Activated CD4-positive, CD25-positive, alpha-beta regulatory T cell treated with anti-CD3 and anti-CD28 coated beads, Interleukin-2, amount 50 U/mL, for 16 hours (primary cell): Measurements from ENCODE around the gene TENM4.

Experiments
- DNase-seq: peaks from one replicate; pipeline ENCODE4 v3.0.0-alpha.2; 2020; ENCODE audit warnings: low read depth, low spot score

TENM4 gene

DNA sequence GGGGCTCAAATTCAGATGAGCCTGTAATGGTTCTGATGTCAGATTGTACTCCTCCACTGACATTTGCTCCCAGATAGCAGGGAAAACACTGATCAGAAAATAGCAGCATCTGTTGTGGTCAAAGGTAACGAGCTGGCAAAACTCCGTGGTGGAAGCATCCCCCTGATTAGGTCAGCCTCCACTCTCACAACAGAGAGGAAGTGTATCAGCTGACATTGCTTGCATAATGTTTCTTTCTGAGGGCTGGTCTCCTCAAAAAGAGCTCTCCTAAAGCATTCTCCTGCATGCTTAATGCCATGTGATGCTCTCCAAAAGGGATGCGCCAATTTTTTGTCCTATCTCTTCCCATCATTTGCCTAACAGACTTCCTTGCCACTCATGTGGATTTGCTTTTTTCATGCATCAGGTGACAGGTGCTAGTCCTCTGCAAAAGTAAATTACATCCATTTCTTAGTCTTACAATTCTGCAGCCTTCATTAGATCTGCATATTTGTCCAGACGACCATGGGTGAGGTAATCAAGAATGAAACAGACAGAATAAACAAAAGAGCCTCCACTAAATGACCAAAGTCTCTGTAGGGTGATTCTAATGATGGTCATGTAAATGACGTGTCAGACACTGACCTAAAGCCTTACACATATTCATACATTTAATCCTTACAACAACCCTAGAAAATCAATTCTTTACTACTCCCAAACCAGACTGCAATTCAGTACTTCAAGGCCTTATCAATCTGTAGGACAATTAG lies 6.4 kb upstream of the TENM4 start:
- DNase-seq: no peak

GRCh38 chr11:79444923-79445322 lies 4.1 kb upstream of the TENM4 start:
- DNase-seq: no peak

DNA sequence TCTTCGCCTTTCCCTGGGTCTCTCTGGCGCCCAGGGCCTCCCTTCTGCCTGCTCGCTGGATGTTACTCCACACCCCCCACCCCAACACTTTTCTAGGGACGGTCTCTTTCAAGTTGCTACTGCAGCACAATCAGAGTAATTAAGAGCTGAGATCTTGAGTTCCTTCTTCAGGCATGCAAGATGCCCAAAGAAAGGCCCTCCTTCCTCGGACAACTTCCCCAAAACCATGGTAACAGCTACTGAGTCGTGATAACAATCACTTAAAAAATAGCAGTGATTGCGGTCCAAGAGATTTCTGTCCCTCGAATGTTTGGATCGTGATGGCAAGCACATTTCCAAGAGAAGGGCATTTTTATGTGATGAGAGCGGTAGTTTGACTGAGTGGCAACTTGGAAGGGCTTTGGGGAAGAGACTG lies 638 bp upstream of the TENM4 start:
- DNase-seq: no peak

DNA sequence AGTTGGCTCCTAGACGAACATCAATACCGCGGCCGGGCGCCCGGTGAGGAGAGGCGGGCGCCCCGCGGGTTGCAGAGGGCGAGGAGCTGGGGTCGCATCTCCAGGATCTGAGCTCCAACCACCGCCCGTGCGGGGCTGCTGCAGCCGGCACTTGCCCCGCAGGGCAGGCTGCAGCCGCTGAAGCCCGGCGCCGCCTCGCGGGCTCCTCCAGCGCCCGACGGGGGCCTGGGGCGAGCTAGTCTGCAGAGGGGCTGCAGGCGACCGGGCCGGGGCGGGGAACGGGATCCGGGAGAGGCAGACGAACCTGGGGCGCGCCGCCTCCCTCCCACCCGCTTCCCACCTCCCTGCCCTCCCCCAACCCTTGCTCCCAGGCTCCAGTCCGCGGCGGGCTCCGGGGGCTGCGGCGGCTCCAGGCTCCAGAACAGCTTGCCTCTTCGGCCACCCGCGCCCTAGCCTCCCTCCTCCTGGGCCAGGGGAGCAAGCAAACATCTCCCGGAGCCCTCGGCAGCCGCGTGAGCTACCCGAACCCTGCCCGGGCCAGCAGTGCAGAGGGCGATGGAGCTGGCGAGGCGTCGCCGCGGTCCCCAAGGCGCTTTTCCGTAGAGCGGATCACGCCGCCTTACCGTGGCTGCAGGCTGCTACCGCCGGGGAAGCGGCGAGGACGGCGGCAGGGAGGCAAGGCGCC lies 802 bp downstream of the TENM4 start:
- DNase-seq: no peak

GRCh38 chr11:79439410-79439885 lies 1.4 kb downstream of the TENM4 start:
- no peak for DNase-seq

GRCh38 chr11:79438631-79439409 lies 2.0 kb downstream of the TENM4 start:
- no peak for DNase-seq

GRCh38 chr11:79437981-79438630 lies 2.7 kb downstream of the TENM4 start:
- DNase-seq: no peak

DNA sequence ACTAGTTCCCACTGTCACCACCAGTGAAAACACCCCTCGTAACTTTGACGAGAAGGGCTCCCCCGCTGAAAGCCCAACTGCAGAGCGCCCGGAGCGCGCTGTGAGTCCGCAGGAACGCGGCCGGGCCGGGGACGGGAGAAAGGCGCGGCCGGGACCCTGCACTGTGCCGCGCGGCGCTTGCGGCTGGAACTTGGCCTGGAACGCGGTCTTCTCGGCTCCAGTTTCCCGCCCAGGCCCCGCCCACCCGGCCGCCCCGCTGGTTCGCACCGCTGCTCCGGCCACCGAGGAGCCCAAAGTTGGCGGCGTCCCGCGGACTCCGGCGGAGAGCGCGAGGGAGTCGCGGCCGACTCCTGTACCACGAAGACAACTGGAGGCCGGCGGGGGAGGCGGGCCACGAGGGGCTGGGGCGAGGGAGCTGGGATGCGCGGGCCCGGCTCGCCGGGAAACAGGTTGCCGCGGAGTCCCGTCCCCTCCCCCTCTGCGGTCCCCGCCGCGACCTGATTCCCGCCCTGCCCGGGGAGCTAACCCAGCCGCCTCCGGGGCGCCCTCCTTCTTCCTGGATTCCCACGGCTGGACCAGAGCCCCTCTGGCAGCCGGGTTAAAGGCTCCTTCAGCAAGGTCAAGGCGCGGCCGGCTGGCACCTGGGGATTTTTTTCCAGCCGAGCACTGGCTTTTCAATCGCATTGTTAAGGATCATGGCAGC lies 3.4 kb downstream of the TENM4 start:
- DNase-seq: no peak

DNA sequence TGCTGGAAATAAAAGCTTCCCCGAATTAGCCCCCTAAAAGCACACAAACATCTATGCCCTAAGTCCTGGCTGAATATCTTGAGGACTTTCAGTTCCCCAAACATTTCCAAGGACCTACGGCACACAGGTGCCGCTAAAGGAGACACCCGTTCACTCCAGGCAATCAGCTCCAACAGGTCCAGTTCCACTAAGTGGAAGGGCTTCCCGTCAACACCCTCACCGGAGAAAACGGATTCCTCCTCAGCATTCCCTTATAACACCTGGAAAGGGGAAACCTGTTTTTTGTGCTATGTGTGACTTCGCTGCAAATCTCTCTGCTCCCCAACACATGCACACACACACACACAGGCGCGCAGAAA lies 3.9 kb downstream of the TENM4 start:
- DNase-seq: no peak

- DNase-seq: no peak
These were observed 6.5 kb downstream of the TENM4 start for GRCh38 chr11:79434283-79434682.

DNA sequence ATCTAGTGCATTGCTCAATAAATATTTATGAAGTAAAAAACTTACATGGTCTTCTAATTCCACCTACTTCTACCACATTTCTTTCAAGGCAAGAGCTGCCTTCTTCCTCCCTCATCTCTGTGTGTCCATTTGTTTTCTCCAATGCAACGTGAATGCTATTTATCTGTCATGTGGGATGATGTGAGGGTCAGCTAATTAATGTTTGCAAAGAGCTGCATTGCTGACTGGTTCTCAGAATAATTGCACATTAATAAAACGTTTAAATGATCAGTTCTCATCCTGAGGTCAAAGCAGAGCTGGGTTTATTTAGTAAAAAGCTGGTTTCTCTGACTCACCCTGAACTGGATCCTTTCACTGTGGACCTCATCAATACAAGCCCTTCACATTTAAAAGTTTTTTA lies 8.7 kb downstream of the TENM4 start:
- DNase-seq: no peak

DNA sequence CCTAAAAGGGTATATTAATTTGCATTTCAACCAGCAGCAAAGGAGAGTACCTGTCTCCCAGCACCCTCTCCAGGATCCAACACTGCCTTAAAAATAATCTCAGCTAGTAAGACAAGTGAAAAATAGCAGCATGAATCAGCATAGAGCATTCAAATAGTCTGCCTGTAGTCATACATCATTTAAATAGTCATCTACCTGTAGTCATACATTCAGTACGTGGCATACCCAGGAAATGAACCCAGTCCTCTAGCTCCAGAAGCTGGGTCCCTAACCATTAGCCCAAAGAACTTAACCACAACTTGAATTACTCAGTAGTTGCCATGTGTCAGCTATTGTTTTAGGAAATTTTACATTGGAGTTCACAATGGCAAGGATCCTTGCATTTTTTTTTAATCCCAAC lies 9.3 kb downstream of the TENM4 start:
- DNase-seq: no peak

DNA sequence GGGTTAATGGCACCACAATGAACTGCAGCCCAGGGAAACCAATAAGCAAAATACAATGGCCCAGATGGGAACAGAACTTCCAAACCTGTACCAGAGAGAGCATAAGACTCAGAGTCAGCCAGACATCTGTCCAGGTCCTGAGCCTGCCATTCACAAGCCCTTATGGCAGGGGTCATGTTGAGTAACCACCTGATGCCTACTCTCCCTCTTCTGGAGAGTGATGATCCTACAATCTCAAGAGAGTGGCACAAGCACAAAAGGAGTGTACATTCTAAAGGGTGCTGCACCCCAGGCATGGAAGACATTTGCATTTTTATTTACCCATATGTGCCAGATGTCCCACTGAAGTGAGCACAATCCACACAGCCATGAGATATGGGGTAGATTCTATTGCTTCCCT lies 10.6 kb downstream of the TENM4 start:
- DNase-seq: no peak

DNA sequence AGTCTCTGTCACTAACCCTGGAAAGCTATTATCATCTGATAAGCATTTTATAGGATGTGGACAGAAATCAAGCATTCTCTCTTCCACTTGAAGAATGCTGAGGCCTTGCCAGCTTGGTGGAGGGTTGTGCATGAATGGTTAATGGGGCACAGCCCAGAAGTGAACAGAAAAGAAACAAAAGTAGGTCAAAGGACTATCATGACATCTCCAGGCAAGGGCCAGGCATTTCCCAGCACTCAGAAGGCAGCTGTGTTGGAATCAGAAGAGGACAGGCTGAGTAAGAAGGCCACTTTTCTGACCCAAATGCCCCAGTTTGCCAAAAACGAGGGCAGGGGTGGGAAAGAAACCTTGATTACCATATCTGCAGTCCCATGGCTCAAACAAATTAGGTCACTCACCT lies 12.4 kb downstream of the TENM4 start:
- no peak for DNase-seq

DNA sequence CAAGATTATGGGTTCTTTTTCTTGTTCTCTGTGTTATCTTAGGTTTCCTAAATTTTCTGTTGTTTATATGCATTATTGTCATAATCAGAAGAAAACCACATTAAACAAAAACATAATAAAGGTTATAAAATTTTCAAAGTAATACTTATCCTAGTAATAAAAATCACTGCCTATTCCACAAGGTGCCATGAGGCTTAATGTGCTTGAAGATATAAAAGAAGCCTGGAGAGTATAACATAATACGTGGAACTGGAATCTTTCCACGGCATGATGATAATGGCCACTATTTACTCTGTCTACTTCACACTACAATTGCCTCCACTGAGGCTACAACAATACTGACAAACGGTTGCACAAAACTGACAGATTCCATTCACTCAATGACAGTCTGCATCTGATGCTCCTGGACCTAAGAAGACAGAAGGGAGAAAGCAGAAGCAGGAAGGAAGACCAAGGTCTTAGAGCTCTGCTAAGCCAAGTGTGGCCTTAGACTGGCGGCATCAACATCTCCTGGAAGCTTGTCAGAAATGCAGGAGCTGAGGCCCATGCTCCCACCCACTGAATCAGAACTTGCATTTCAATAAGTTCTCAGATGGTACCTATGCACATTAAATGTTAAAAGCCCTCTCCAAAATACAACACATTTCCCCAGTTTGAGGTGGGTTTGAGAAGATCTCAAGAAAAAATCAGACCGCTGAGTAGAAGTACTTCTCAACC lies 13.1 kb downstream of the TENM4 start:
- DNase-seq: no peak

DNA sequence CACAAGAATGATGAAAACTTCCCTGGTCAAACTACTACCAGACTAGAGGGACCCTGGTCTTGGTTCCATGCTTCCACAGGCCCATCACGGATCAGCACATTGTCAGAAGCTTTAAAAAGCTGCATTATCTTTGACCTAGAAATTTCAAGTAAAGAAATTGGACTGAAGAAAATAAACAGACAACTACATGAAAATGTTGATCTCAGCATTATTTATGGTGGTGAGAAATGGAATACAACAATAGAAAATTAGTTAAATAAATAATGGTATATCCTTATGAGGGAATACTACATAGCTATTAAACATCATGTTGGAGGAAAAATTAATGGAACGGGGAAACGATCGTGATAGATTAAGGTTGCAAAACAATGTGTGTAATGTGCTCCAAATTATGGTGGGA lies 13.7 kb downstream of the TENM4 start:
- DNase-seq: no peak

DNA sequence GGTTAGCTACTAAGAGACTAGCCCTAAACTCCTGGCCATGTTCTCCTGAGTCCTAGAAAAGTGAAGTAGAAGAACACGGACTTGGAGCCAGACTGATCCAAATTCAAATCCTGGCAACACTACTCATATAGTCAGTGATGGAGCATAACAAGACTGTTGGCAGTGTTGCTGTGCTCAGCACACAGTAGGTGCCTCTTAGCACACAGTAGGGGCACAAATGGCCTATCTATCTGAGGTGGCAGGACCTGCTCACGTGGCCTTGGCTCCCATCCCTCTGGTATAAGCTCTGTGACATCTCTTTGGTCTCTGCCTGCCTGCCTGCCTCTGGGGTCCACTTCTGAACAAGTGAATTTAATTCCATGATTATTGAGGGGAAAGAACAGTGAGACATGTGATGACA lies 15.4 kb downstream of the TENM4 start:
- DNase-seq: no peak

DNA sequence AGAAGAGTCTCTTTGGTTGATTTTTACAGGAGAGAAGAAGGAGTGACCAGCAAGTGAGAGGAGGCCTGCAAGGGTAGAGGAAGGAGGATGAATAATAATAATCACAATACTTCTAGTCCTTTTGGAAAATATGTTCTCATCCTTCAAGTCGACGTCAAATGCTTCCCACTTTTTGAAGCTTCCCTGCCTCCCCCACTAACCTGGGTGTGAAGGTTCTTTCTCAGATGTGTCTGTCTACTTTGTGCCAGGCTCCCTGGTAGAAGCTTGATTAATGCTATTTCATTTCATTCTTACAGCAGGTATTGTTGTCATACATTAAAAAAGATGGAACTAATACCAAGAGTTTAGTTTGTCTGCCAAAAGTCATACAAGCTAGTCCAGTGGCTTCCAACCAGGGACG lies 17.1 kb downstream of the TENM4 start:
- DNase-seq: no peak

DNA sequence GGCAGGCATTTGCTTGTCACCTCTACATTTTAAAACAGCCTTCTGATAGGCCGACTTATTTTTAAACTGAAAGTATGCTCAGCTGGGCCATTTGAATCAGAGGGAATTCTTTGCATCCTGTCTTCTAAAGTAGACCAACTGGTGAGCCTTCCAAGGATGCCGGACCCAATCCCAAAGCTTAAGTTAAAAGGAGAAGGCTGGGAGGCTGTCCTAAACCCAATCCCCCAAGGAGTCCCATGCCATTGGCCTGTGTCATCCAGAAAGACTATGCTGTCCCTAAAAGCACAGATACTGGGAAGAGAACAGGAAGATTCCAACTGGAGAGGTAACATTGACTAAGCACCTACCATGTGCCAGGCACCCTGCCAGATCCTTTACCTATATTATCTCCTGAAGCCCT lies 18.0 kb downstream of the TENM4 start:
- no peak for DNase-seq

DNA sequence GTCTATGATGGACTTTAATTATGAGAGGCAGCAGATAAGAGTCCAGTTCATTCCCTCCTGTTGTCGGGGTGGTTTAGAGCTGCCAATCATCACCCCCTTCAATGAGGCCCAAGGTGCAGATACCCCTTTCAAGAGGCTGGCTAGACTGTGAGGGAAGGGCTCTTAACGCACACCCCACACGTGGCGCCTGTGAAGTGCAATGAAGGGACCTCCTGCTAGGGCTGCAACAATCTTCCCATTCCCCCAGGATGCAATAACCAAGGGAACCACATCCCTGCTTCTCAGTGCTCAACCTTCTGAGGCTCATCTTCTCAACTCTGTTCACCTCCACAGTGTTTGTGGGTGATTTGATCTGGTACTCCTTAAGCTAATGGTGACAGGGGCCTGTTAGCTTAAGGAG lies 19.0 kb downstream of the TENM4 start:
- no peak for DNase-seq

- no peak for DNase-seq
These were observed 21.7 kb downstream of the TENM4 start for GRCh38 chr11:79419120-79419519.
